ENCODE measurements around the gene MED13L. TPM values are rescaled to one million over a fixed set of nuclear protein-coding genes. Genes with fewer than 3 reads are reported as not detected.

The MED13L gene
- total RNA-seq, 1 donor from 2014 or later = 89.0 TPM

DNA sequence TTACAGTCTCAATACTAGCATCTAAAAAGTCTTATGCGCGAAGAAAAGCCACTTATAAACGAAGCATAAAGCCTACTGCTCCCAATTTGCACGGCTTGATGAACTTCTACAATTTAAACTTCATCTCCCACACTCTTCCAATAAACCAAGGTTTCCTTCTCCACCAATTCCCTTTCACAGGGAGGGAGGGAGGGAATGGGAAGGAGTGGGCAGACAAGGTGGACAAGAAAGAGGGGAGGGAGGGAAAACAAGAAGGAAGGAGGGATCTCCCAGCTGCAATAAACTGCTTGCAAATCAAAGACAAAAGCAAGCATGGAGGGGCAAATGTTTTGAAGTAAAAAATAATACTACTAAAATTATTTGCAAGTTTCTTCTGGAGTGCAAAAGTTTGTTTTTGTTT, 64.5 kb downstream of the MED13L start:
- Mint-ChIP-seq H3K27ac (ENCODE audit: unreplicated experiment) (no peak overlapping the region), H3K9me3 (no peaks in the 10 kb centered on the region), H3K4me3 (no peak overlapping the region), H3K4me1 (peaks cover 33% of the 10 kb centered on the region), H3K36me3 (ENCODE audit: low read depth) (no peaks in the 10 kb centered on the region), H3K27me3 (ENCODE audit: low read depth) (no peaks in the 10 kb centered on the region)
- no peak for DNase-seq (ENCODE audit: low read depth, low spot score)
- TF ChIP-seq, protein P1, sequence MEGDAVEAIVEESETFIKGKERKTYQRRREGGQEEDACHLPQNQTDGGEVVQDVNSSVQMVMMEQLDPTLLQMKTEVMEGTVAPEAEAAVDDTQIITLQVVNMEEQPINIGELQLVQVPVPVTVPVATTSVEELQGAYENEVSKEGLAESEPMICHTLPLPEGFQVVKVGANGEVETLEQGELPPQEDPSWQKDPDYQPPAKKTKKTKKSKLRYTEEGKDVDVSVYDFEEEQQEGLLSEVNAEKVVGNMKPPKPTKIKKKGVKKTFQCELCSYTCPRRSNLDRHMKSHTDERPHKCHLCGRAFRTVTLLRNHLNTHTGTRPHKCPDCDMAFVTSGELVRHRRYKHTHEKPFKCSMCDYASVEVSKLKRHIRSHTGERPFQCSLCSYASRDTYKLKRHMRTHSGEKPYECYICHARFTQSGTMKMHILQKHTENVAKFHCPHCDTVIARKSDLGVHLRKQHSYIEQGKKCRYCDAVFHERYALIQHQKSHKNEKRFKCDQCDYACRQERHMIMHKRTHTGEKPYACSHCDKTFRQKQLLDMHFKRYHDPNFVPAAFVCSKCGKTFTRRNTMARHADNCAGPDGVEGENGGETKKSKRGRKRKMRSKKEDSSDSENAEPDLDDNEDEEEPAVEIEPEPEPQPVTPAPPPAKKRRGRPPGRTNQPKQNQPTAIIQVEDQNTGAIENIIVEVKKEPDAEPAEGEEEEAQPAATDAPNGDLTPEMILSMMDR (conservative IDR thresholded peaks at IDR 0.05) = no peak

DNA sequence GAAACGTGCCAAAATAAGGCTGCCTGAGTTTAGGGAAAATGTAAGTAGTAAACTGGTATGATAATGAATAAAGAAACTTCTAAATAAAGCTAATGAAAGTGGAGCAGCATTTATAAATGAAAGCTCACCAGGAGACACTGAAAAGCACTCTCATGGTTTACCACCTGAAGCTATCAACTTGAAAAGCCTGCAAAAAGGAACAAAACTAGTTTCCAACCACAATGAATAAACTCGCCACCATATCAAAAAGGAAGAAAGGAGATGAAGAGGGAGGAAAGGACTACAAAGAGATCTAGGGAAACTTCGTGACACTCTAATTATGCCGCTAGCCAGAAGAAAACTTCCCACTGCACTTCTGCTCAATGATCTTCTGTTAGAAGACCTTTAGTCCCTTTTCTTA, 66.7 kb downstream of the MED13L start:
- H3K4me3 Mint-ChIP-seq = no peak overlapping the region
- TF ChIP-seq, protein P1 (conservative IDR thresholded peaks at IDR 0.05) = no peak
- H3K4me1 Mint-ChIP-seq = peaks cover 40% of the 10 kb centered on the region
- H3K27me3 Mint-ChIP-seq (ENCODE audit: low read depth) = no peaks in the 10 kb centered on the region
- H3K27ac Mint-ChIP-seq (ENCODE audit: unreplicated experiment) = peak overlapping the region; percentile 52
- H3K36me3 Mint-ChIP-seq (ENCODE audit: low read depth) = no peaks in the 10 kb centered on the region
- H3K9me3 Mint-ChIP-seq = no peaks in the 10 kb centered on the region
- DNase-seq (ENCODE audit: low read depth, low spot score) = no peak

DNA sequence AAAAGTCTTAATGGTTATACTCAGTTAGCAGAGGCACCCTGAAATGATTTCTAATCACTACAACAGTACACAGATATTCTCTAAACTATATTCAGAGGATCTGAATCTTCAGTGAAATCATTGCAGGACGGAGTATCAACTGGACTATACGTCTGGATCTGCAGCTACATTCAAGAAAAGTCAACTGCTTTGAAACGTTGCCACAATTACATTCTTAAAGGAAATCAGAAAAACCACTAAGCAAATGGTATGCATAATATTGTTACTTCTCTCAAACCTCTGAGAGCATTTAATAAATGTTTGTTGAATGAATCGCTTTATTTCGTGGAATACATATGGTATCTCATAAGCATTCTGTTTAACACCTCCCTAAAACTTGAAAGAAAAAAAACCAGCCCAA, 67.4 kb downstream of the MED13L start:
- Mint-ChIP-seq H3K9me3 (no peaks in the 10 kb centered on the region), H3K4me3 (no peak overlapping the region), H3K27me3 (ENCODE audit: low read depth) (no peaks in the 10 kb centered on the region), H3K4me1 (peaks cover 34% of the 10 kb centered on the region), H3K36me3 (ENCODE audit: low read depth) (no peaks in the 10 kb centered on the region), H3K27ac (ENCODE audit: unreplicated experiment) (no peak overlapping the region)
- TF ChIP-seq, protein P1 (conservative IDR thresholded peaks at IDR 0.05) = no peak
- DNase-seq (ENCODE audit: low read depth, low spot score) = no peak

DNA sequence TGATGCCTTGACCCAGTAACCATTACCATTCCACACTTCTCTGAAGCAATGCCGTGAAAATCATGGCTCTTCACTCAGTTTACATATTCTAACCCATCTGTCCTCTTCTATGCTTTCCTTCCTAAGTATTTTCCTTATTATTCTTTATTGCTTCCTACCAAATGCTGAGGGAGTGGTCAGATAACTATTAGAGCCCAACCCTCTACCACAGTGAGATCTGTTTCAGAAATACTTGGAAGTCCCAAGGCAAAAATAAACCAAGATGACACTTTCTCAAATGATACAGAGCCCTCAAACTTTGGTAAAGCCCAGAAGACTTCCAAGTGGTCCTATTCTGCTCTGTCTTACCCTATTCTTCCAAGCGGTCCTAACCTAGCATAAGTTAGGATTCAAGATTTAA, 68.0 kb downstream of the MED13L start:
- Mint-ChIP-seq H3K9me3 (no peaks in the 10 kb centered on the region), H3K4me3 (no peak overlapping the region), H3K27ac (ENCODE audit: unreplicated experiment) (no peak overlapping the region), H3K36me3 (ENCODE audit: low read depth) (no peaks in the 10 kb centered on the region), H3K4me1 (peaks cover 27% of the 10 kb centered on the region), H3K27me3 (ENCODE audit: low read depth) (no peaks in the 10 kb centered on the region)
- no peak for DNase-seq (ENCODE audit: low read depth, low spot score)
- TF ChIP-seq, protein P1 (conservative IDR thresholded peaks at IDR 0.05) = no peak

DNA sequence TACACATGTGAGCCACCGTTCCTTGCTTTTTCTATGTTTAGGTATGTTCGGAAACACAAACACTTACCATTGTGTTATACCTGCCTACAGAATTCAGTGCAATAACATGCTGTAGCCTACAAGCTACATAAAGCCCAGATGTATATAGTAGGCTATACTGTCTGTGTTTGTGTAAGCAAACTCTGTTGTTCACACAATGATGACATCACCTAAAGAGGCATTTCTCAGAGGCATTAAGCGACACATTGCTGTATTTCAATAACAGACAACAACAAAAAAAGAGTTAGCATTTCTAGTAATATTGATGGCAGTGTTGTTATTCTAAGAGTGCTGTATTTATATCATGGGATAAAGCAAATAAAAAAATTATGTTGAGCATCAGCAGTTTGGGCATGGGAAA, 70.2 kb downstream of the MED13L start:
- Mint-ChIP-seq H3K27ac (ENCODE audit: unreplicated experiment) (no peak overlapping the region), H3K27me3 (ENCODE audit: low read depth) (no peaks in the 10 kb centered on the region), H3K9me3 (no peaks in the 10 kb centered on the region), H3K4me3 (no peak overlapping the region), H3K36me3 (ENCODE audit: low read depth) (no peaks in the 10 kb centered on the region), H3K4me1 (peaks cover 23% of the 10 kb centered on the region)
- TF ChIP-seq, protein P1 (conservative IDR thresholded peaks at IDR 0.05) = no peak
- no peak for DNase-seq (ENCODE audit: low read depth, low spot score)

DNA sequence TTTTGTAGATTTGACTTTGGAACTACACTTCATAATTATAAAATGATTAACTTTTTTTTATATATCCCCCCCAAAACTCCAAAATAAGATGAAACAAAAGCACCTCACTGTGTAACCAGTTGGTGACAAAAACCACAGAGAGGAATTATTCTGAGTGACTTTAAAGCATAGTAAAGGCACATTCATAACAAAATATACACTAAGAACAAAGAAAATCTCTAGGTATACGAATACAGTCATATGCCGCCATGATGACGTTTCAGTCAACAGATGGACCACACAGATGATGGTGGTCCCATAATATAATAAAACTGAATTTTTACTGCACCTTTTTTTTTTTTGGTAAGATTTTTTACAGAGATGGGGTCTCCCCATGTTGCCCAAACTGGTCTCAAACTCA, 70.7 kb downstream of the MED13L start:
- Mint-ChIP-seq H3K27ac (ENCODE audit: unreplicated experiment) (no peak overlapping the region), H3K36me3 (ENCODE audit: low read depth) (no peaks in the 10 kb centered on the region), H3K27me3 (ENCODE audit: low read depth) (no peaks in the 10 kb centered on the region), H3K4me1 (peaks cover 24% of the 10 kb centered on the region), H3K9me3 (no peaks in the 10 kb centered on the region), H3K4me3 (no peak overlapping the region)
- DNase-seq (ENCODE audit: low read depth, low spot score) = no peak
- TF ChIP-seq, protein P1 (conservative IDR thresholded peaks at IDR 0.05) = no peak

Data from neural crest cell (in vitro differentiated cells).